Stimulated activated CD8-positive, alpha-beta memory T cell treated with anti-CD3 and anti-CD28 coated beads, Interleukin-15, amount 100 ng/mL, for 4 hours (primary cell): ENCODE measurements around the gene NR3C2.

Source experiments
- DNase-seq, 2 donors: peaks; one replicate each; pipeline ENCODE4 v3.0.0-alpha.2; 2020; ENCODE audit warnings: low read depth in 2 of 2

NR3C2 gene

DNA sequence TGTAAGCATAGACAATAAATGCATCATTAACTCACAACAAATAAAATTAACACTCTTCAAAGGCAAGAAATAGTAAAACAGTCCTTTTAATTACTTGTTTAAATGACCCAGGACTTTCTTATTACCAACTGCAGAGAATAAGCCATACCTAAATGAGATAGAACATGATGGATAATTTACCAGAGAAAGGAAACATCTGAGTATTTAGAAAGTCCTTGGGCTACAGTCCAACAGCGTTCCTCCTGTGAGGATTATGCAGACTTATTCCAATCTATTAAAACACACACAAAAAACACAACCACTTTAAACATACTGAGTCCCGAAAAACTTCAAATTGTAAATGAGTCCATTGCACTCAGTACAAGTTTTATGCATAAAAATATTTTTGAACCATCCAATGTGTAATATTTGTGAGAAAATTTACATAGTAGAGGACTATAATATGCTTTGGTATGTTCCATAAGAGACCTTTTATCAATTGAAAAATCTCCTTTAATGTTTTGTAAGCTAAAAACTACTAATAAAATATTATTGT is 129.2 kb downstream of the NR3C2 start:
- no peak for DNase-seq

DNA sequence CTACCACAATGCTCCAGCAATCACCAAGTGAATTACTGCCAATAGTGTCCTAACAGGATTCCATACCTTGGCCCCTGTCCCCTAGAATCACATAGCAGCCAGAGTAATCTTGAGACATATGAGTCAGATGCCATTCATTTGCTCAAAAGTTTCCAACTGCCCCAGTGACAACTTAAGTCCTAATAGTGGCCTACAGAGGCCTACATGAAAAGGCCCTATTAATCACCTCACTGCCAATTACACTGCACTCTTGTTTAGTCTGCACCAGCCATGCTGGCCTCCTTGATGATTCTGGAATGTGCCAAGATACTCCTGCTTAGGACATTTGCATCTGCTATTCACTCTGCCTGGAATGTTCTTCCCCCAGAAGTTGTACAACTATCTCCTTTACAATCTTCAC is 130.7 kb downstream of the NR3C2 start:
- DNase-seq, result no peak

DNA sequence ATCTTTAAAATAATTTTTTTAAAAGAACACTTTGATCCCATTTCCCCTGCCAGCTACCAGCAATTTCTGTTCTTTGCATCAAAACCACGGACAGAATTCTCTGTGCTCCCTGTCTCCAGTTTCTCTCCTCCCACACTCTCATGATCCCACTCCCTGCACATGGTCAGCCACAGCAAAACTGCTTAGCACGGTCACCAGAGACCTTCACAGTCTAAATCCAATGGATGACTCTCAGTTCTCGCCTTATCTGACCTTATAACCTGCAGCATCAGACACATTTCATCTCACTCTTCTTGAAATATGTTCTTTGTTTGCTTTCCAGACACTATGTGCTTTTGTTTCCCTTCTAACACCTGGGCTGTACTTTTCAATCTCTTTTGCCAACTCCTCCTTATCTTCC is 131.5 kb downstream of the NR3C2 start:
- no peak for DNase-seq

DNA sequence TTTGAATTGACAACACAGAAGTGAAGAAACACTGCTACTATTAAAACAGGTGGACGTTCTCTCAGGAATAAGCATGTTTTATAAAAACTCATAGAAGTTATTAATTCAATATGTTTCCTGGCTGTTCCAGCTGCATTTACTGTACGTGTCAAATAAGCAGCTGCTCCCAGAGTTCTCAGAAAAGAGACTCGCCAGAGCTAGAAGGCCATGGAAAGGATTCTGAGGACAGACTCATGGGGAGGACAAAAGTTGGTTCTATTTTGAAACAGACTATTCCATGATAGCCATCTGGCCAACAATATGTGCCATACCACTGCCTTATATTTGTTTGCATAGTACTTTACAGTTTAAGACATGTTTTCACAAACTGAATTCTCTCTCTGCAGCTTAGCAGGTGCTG is 136.5 kb downstream of the NR3C2 start:
- no peak for DNase-seq

DNA sequence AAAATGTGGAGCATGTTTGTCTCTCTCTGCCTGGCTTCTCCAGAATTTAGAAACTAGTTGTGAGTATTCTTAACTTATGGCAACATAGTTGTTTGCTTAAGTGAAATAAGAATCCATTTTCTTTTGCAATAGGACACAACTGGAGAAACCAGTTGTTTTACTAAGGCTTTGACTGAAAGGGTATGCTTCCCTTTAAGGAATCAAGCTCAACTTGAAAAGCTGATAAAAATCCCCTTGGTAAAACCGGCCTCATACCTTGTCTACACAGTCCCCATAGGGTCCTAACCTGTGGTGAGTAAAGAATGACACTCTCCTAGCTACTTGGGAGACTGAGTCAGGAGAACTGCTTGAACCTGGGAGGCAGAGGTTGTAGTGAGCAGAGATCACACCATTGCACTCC is 139.8 kb downstream of the NR3C2 start:
- DNase-seq, result no peak

DNA sequence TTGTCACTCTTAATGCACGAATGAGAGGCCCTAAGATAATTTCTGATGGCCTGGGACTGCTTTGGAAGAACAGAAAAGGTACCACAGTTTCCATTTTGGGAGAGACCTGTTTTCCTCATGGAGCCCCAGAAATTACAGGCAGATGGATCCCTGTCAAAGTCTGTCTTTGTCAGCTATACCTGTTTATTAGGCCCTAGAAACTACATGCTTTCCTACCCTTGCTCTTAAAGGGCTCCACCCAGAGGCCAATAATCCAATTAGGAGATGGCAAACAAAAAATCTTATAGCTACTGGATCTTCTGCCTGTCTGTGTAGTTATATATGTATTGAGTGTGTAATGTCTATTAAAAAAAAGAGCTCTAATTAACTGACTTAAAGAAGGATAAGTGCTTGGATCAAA is 141.3 kb downstream of the NR3C2 start:
- DNase-seq, result no peak

DNA sequence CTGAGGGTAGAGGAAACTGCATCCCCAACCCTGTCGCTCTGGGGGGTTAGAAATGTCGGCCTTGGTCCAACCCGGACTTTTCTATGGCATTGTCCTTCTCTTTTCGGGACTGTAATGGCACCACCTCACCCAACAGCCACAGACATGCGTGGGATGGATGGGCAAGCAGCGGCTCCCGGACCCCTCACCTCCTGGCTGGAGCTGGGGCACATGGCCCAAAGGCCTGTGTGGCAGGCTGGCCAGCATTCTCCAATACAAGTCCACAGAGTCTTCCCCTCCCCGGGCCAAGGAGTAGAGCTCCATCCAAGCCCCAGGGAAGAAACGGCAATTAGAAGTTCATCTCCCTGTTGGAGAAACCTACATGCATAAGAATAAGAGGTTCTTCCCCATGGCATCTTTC is 142.9 kb downstream of the NR3C2 start:
- DNase-seq, result no peak

DNA sequence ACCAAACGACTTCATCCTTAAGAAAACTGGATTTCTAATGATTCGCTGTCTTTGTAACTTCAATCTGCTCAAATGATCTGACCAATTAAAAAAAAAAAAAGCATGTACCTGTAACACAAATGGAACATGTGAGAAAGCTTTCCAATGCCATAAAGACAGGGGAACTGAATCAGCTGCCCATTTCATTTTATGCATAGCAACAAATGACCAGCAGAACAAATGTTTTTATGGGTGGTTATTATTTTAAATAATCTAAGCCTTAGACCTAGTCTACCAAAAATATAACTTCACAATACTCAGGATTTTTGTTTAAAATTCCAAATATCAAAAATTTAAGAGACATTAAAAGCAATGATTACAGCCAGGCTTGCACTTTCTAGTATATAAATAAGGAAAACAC is 145.7 kb downstream of the NR3C2 start:
- no peak for DNase-seq

DNA sequence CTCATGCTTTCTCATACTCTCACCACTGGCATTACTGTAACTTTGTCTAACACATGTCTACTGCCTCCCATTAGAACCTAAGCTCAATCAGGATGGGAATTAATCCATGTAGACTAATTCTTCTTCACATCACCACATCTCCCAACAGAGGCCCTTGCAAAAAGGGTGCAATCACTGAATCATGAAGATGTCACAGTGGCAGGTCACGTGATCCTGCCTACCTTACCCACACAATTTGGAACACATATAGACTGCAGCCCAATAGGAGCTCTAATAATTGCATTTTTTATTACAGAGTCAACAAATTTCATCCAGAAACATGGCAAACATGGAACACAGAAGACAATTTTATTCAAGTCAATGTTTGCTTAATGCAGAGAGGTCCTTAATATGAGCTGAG is 146.6 kb downstream of the NR3C2 start:
- no peak for DNase-seq

DNA sequence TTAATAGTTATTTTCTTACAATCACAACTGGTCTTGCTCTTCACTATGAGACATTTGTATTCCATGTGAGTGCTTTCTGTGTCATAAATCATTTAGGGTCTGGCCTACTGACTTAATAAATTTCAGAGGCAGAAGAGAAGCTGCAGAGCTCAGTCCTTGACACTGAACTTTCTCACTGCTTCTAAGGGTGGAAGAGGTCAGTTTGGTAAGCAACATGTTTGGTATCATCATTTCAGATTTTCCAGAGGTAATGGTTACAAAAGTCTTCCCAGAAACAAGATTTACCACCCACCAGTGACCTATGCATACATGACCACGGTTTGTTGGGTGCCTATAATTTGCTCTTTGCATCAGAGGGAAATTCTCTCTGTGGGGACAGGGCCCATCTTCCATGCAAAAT is 148.6 kb downstream of the NR3C2 start:
- DNase-seq, result no peak

DNA sequence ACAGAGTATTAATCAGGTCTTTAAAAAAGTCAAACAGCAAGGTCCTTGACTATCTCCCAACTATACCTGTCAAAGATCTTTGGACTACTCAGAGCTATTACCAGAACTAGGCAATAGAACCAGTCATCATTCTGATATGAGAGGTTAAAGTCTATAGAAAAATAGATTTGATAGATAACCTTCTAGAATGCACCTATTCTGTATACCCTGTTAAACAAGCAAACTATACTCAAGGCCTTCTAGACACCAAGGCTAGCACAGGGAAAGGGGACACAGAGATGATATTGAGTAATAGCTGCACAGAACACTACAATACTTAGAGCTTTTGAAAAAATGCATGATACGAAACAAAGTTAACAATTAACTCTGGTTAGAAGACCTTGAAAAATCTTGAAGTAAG is 149.5 kb downstream of the NR3C2 start:
- no peak for DNase-seq

DNA sequence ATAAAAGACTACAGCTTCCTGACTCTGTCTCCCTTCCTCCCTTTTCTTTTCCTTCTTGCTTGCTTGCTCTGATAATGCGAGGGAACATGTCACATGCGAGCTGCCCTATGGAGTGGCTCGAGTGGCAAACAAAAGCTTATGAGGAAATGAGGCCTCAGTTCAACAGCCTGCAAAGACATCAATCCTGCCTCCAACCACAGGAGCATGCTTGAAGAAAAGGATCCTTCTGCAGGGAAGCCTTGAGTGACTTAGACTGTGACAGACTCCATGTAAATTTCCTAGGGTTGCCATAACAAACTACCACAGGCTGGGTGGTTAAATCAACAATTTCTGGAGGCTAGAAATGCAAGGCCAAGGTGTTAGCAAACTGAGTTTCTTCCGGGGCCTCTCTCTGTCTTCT is 152.5 kb downstream of the NR3C2 start:
- DNase-seq, result no peak

DNA sequence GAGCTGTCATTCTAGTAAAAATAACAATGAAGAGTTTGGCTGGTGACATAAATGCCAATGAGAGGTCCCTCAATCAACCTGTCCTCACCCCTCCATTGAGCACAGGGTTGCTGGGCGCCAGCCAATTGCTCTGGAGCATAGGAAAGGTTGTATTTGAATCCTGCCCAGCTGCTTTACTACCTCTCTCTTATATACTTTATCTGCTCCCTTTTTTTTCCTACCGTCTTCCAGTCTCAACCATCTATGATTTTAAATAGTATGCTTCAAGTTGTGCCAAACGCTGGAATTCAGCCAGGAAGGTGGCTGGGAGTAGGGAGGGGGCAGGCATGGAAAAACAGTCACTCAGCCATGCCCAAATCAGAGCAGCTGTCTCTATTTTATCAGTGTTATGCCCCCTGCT is 153.8 kb downstream of the NR3C2 start:
- no peak for DNase-seq

DNA sequence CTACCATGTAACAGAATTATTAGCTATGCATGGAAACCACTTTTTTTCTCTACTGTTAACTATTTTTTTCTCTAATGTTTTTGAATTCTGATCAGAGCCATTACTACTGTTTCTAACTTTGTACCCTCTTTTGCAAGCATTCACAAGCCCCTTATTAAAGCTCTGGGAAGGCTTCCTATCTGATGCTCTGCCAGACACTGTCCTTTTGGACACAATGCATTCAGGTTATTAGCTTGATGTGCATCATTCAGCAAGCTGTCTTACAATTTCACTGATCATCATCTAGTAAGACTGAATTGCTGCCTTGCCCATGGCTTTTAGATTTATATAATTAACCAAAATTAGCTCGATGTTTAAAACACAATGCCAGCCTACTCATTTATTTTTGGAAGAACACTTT is 155.1 kb downstream of the NR3C2 start:
- DNase-seq, result no peak

DNA sequence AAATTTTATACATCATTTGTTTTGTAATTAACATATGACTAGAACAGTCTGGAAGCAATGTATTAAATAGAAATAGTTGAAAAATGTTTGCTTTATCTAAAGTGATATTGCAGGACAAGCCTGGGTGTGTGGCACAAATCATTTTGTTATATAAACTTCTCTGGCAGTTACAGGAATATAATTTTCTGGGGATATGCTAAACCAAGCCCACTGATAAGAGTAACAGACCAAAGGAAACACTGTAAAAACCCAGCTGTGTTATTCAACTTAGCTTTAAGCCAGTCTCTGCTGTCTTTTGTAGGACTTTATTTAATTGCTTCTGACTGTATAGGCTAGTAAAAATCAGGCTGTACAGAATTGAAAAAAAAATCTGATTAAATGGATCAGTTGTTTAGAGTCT is 156.2 kb downstream of the NR3C2 start:
- DNase-seq, result no peak

DNA sequence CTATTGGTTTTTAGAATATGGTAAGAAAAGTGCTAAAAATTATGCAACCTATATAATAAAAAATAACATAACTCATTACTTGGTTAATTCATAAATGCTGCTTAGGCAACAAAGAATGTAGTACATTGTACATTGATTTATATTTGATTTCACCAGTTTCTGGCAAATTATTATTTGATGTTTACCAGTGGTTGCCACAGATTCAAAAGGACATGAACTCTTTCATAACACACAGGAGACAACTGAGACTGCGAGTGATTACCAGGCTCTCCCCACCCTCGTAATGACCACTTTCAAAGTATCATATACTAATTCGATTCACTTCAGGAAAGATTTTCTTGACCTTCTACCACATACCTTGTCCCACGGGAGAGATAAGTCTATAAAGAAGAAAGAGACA is 158.5 kb downstream of the NR3C2 start:
- DNase-seq, result no peak

DNA sequence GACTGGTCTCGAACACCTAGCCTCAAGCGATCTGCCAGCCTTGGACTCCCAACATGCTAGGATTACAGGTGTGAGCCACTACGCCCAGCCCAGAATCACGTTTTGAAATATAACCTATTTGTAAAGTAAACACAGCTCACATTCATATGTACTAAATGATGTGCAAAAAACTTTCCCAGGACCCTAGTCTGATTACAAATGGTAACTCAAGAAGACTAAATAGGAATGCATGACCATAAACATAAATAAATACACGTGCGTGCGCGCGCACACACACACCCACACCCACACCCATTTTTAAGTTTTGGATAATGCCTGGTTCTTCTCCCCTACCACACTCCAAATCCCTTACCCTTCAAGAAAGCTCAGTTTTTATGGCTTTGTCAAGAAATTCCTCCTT is 163.9 kb downstream of the NR3C2 start:
- no peak for DNase-seq

DNA sequence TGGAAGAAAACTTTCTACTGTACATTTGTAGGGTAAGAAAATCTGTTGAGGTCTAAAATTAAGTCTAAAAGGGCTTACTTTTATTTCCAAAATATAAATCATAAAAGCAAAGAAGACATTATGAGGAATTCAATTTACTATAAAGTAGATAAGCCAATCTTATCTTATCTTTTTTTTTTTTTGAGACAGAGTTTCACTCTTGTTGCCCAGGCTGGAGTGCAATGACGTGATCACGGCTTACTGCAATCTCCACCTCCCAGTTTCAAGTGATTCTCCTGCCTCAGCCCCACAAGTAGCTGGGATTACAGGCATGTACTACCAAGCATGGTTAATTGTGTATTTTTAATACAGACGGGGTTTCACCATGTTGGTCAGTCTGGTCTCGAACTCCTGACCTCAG is 166.9 kb downstream of the NR3C2 start:
- DNase-seq, result no peak

DNA sequence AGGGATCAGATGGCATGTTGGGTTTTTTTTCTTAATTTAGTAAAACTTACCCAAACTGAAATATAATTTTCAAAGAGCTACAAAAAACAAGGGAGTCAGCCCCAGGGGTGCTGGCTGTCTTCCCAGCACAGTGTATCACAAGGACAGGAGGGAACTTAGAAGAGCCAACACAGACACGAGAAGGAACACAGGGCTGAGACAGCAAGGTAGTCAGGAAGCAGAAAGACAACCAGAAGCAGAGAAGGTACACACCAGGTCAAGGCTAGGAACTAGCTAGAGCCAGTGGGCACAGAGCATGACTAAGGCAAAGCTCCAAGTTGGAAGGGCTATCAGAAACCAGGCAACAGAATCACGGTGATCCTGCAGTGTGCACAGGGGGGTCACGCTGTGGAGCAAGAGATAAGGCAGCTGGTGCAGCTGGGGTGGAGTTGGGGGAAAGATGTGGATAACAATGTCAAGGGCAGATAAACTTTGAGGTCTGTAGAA is 168.7 kb downstream of the NR3C2 start:
- no peak for DNase-seq

DNA sequence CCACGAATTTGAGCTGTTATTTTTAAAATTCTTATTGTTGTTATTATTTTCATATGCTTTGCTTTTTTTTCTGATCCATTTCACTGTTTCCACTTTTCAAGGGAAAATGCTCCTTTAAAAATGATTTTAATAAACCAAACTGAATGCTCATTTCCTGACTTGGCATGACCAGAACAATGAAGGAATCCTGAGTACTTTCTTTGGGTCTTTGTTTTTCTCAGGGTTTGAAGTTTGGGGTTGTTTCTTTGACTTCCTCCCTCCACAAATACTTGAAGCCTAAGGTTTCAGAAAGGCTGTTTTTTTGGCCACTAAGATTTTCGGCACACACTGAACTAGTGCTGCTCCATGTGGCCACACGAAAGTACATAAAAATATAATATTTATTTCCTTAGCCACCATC is 171.0 kb downstream of the NR3C2 start:
- no peak for DNase-seq

DNA sequence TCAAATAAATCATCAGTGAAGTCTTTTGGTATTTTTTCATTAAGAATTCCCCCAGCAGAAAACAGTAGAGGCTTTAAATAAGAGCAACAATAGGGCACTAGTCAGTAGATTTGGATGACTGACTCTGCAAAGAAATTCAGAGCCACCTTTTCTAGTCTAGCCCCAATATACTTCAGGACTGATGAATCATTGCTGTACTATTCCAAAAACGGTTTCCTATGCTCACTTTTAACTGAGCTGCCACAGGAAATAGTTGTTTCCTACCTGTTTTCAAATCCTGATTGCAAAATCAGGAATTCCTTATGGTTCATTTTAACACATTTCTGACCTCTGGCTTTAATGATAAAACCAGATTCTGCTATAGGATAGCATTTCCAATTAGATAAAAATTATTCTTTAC is 171.6 kb downstream of the NR3C2 start:
- no peak for DNase-seq

DNA sequence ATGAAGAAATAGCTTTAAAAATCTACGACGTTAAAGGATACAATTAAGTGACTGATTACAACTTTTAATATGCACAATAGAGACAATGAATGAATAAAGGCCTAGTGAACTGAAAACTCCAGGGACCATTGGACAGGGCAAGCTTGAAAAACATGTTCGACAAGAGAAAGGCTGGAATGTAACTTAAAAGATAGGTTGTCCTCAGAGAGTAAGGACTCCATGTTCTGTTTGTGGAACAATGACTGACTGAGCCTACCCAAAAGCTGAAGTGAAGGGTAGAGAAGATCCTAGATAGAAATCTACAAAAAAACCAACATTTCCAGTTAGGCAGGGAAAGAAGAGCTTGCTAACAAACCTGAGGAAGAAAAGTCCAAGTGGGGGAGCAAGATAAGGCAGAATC is 173.4 kb downstream of the NR3C2 start:
- no peak for DNase-seq

DNA sequence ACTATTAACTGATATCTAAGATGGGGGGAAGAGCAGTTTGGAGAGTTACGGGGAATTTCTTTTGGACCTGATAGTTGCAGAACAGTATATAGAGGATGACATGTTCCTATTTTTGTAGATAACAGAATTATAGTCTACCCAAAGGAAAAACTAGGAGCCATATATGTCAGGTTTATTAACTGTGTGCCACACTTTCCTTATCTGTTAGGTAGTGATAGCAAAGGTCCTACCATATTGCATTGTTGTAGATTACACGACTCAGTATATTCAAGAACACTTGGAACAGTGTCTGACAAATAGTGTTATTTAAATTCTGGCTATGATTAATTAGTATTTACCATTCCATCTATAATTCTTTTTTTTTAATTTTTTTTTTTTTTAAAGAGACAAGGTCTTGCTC is 175.3 kb downstream of the NR3C2 start:
- DNase-seq, result no peak

DNA sequence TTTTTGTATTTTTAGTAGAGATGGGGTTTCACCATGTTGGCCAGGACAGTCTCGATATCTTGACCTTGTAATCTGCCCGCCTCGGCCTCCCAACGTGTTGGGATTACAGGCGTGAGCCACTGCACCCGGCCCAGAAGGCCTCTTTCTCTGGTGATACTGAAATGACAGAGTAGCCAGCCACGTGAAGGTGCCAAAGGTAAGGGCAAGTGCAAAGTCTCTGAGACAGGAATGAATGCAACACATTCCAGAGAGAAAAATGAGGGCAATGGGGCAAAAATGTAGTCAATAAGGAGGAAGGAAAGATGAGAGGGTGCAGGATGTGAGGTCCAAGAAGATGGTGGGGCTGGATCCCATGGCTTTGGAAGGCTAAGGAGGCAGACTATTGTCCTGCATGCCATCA is 176.0 kb downstream of the NR3C2 start:
- no peak for DNase-seq

DNA sequence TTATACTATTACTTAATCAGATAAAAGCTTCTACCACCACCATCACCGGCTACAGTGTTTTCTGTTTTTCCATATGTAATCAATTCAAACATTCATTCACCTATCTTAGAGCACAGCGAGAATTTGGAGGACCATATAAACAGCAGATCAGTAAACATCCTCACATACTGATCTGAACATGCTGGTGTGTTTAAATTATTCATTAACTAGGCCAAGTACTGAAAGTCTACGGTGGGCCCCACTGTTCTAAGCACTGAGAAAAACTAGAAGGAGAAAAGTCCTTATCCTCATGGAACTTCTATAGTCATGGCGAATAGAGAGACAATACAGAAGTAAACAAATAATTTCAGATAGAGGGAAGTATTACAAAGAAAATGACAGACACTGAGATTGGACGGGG is 176.6 kb downstream of the NR3C2 start:
- no peak for DNase-seq
